HCT116 (cell line): Measurements from ENCODE around the gene TMEM178B. TPM values are rescaled to one million over a fixed set of nuclear protein-coding genes. Genes with fewer than 3 reads are reported as not detected.
"Not testable (repeated sequence)": the region's sequence is repeated elsewhere in the genome, so short reads cannot be mapped to it uniquely, and the experiment has no call there.

Source experiments
- ATAC-seq: fragments of 200-7000 bp; cut with Tn5 transposase; 2 replicates; pipeline ENCODE4 v1.9.1; 2020; ENCODE audit warnings: mild to moderate bottlenecking, moderate library complexity
- BruUV-seq: library from RNA; stranded (reverse); fragments of 400-500 nt; replicated peaks from 2 replicates; lab custom pipeline; 2021; lab: Mats Ljungman, UMichigan
- CTCF ChIA-PET: fragments of 300-600 bp; sonication (Branson Sonifier 250); formaldehyde crosslinking; loops from one replicate; lab custom pipeline; 2021; ENCODE audit warnings: antibody characterized with exemption; lab: Charles Lee
- POLR2A ChIA-PET: fragments of 300-600, 350-600 bp; sonication (Branson Sonifier 250); formaldehyde crosslinking; loops from one replicate; lab custom pipeline; 2021; ENCODE audit warnings: antibody characterized with exemption; lab: Charles Lee
- RAD21 ChIA-PET, 2 experiments: fragments of 300-600 bp; sonication (Branson Sonifier 250); formaldehyde crosslinking; loops; one replicate each; lab custom pipeline; 2023; ENCODE audit warnings: low total read pairs in 2 of 2; ENCODE audit not compliant: uncharacterized antibody in 2 of 2, unreplicated experiment in 2 of 2, low non-redundant PET in 1 of 2; lab: Charles Lee
- DNase-seq: peaks from one replicate; pipeline ENCODE4 v3.0.0-alpha.2; 2010; ENCODE audit warnings: low read depth, low spot score
- H2AFZ ChIP-seq: fragments of 200-600 bp; shearing (Covaris generic), sonication (generic); 2 replicates; pipeline ENCODE4 v1.6.1; 2017; ENCODE audit warnings: low read depth, mixed run types, mixed read lengths, antibody characterized with exemption, low read length; ENCODE audit not compliant: poor library complexity, severe bottlenecking
- H3K27ac ChIP-seq: 2 replicates; pipeline ENCODE4 v1.5.1; 2012; ENCODE audit warnings: low read depth, low read length
- H3K27me3 ChIP-seq: fragments of 200-600 bp; sonication (generic); 2 replicates; pipeline ENCODE4 v1.6.1; 2016; ENCODE audit warnings: mixed run types, low read length, mixed read lengths; ENCODE audit not compliant: insufficient read depth
- H3K36me3 ChIP-seq, 2 experiments: fragments of 200-500 bp in 1 of 2; fragments of 200-600 bp in 1 of 2; sonication (Bioruptor generic) in 1 of 2; sonication (generic) in 1 of 2; 2 replicates each; pipeline versions ENCODE4 v1.5.1 to v1.6.1; 2014 to 2016; ENCODE audit warnings: low read length in 2 of 2, inconsistent platforms in 1 of 2, mixed read lengths in 1 of 2, mixed run types in 1 of 2; ENCODE audit not compliant: insufficient read depth in 2 of 2, control insufficient read depth in 1 of 2
- H3K4me1 ChIP-seq, 2 experiments: fragments of 200-600 bp in 1 of 2; sonication (generic) in 1 of 2; 2 replicates each; pipeline versions ENCODE4 v1.5.1 to v1.6.1; 2012 to 2017; ENCODE audit warnings: low read length in 2 of 2, inconsistent platforms in 1 of 2, mild to moderate bottlenecking in 1 of 2, mixed read lengths in 1 of 2, mixed run types in 1 of 2, moderate library complexity in 1 of 2; ENCODE audit not compliant: insufficient read depth in 2 of 2, control insufficient read depth in 1 of 2
- H3K4me2 ChIP-seq: fragments of 200-600 bp; sonication (generic); 2 replicates; pipeline ENCODE4 v1.6.1; 2017; ENCODE audit warnings: mixed run types, low read length, mixed read lengths
- H3K4me3 ChIP-seq, 2 experiments: fragments of 200-600 bp in 1 of 2; sonication (generic) in 1 of 2; replicated peaks in 1 of 2; 2 replicates each; pipeline ENCODE4 v1.5.1; 2011 to 2016; ENCODE audit warnings: low read length in 2 of 2, control low read depth in 1 of 2, low read depth in 1 of 2, mild to moderate bottlenecking in 1 of 2, mixed read lengths in 1 of 2, mixed run types in 1 of 2
- H3K79me2 ChIP-seq: fragments of 200-600 bp; sonication (generic); 2 replicates; pipeline ENCODE4 v1.6.1; 2017; ENCODE audit warnings: mild to moderate bottlenecking, mixed run types, low read length, moderate library complexity, mixed read lengths; ENCODE audit not compliant: insufficient read depth
- H3K9ac ChIP-seq: fragments of 200-600 bp; sonication (generic); 2 replicates; pipeline ENCODE4 v1.6.1; 2016; ENCODE audit warnings: low read length, mixed read lengths
- H3K9me2 ChIP-seq: fragments of 200-600 bp; sonication (generic), shearing (Covaris generic); 2 replicates; pipeline ENCODE4 v1.6.1; 2017; ENCODE audit warnings: mixed run types, mild to moderate bottlenecking, moderate library complexity; ENCODE audit not compliant: insufficient read depth
- H3K9me3 ChIP-seq, 2 experiments: fragments of 200-500 bp in 1 of 2; fragments of 200-600 bp in 1 of 2; sonication (Bioruptor generic) in 1 of 2; sonication (generic) in 1 of 2; 2 replicates each; pipeline ENCODE4 v1.6.1; 2014 to 2017; ENCODE audit warnings: low read length in 2 of 2, mixed read lengths in 2 of 2, inconsistent platforms in 1 of 2, low read depth in 1 of 2, mild to moderate bottlenecking in 1 of 2, mixed run types in 1 of 2, moderate library complexity in 1 of 2; ENCODE audit not compliant: control insufficient read depth in 1 of 2, insufficient read depth in 1 of 2
- H4K20me1 ChIP-seq: fragments of 200-600 bp; sonication (generic), shearing (Covaris generic); 2 replicates; pipeline ENCODE4 v1.6.1; 2017; ENCODE audit warnings: mixed run types, mild to moderate bottlenecking, moderate library complexity; ENCODE audit not compliant: insufficient read depth
- EGR1 ChIP-seq: IDR thresholded peaks from 2 replicates; pipeline ENCODE4 v1.6.1; 2012; ENCODE audit warnings: low read depth
- SIN3A ChIP-seq: IDR thresholded peaks from 2 replicates; pipeline ENCODE4 v1.6.1; 2012; ENCODE audit warnings: low read depth
- YY1 ChIP-seq: IDR thresholded peaks from 2 replicates; pipeline ENCODE4 v1.6.1; 2011; ENCODE audit warnings: low read length, low read depth, moderate library complexity, mild to moderate bottlenecking; ENCODE audit not compliant: insufficient replicate concordance; ENCODE audit errors: extremely low read depth
- ZBTB33 ChIP-seq: IDR thresholded peaks from 2 replicates; pipeline ENCODE4 v1.6.1; 2011; ENCODE audit warnings: mild to moderate bottlenecking, low read length, moderate library complexity; ENCODE audit not compliant: insufficient replicate concordance; ENCODE audit errors: extremely low read depth
- ZNF274 ChIP-seq: fragments of 200-500 bp; sonication (Bioruptor generic); IDR thresholded peaks from 2 replicates; pipeline ENCODE4 v1.6.1; 2014; ENCODE audit warnings: mild to moderate bottlenecking, low read depth, low read length, inconsistent platforms
- intact Hi-C: fragments of 100-400 bp; cut with micrococcal nuclease; formaldehyde crosslinking; loops from 2 replicates; pipeline ENCODE4 v1.10.0; 2022
- total RNA-seq: library from RNA; stranded (reverse); gene quantifications from one replicate; pipeline ENCODE4 v1.2.1, GENCODE V29; 2021; ENCODE audit not compliant: unreplicated experiment

TMEM178B gene
- total RNA-seq, 1 experiment from 2014 or later: 0.02 TPM

- TF ChIP-seq YY1 (no peak), ZBTB33 (no peak), SIN3A (no peak)
These were observed 251.4 kb downstream of the TMEM178B start (continued) for GRCh38 chr7:141325275-141325674.

- Histone ChIP-seq H4K20me1 (no peaks in the 10 kb centered on the region), H3K4me3 (no peak overlapping the region), H3K4me1 (no peaks in the 10 kb centered on the region), H3K9me3 (no peaks in the 10 kb centered on the region), H3K9ac (no peak overlapping the region), H3K4me2 (no peak overlapping the region), H3K27ac (no peak overlapping the region), H3K36me3 (no peaks in the 10 kb centered on the region), H3K27me3 (0 out of 2 replicates have a peak, but pooled peaks cover 19% of the 10 kb centered on the region), H3K9me2 (no peaks in the 10 kb centered on the region), H3K79me2 (no peaks in the 10 kb centered on the region), H2AFZ (no peak overlapping the region)
- TF ChIP-seq ZNF274 (no peak), EGR1 (no peak)
- POLR2A ChIA-PET: no interaction called here
- RAD21 ChIA-PET: no interaction called here
- ATAC-seq (no peak), DNase-seq (no peak)
- BruUV-seq: no TSS peak
- intact Hi-C loops: no loop called here
- CTCF ChIA-PET: no interaction called here
These were observed 254.4 kb downstream of the TMEM178B start for GRCh38 chr7:141328290-141328689.

GRCh38 chr7:141330285-141330684, 256.4 kb downstream of the TMEM178B start:
- DNase-seq, H3K9ac ChIP-seq, H4K20me1 ChIP-seq, H3K27me3 ChIP-seq, CTCF ChIA-PET, H3K36me3 ChIP-seq, BruUV-seq, H2AFZ ChIP-seq, ATAC-seq, H3K4me1 ChIP-seq, POLR2A ChIA-PET, H3K4me2 ChIP-seq, H3K79me2 ChIP-seq, H3K9me2 ChIP-seq, intact Hi-C loops, RAD21 ChIA-PET, H3K9me3 ChIP-seq, H3K27ac ChIP-seq, H3K4me3 ChIP-seq: not testable (repeated sequence)
